IMR-90 (cell line): ENCODE data around the gene ROR2. TPM values are rescaled to one million over a fixed set of nuclear protein-coding genes. Genes with fewer than 3 reads are reported as not detected.

Source experiments
- ATAC-seq: fragments of 200-7000 bp; cut with Tn5 transposase; 2 replicates; pipeline ENCODE4 v1.9.1; 2020; ENCODE audit warnings: low read depth, mild to moderate bottlenecking, moderate library complexity
- BruUV-seq: library from RNA; stranded (reverse); fragments of 400-500 nt; replicated peaks from 2 replicates; lab custom pipeline; 2021; lab: Mats Ljungman, UMichigan
- CTCF ChIA-PET: fragments of 300-600 bp; formaldehyde crosslinking; extraction: SDS; loops from one replicate; lab custom pipeline; 2021; ENCODE audit warnings: antibody characterized with exemption; lab: Yijun Ruan, JAX
- POLR2A ChIA-PET: fragments of 300-600 bp; sonication (Branson Sonifier 250); formaldehyde crosslinking; loops from one replicate; lab custom pipeline; 2022; ENCODE audit warnings: antibody characterized with exemption; ENCODE audit not compliant: unreplicated experiment; lab: Charles Lee
- DNase-seq: peaks from one replicate; pipeline ENCODE4 v3.0.0; 2013
- H2AFZ ChIP-seq: replicated peaks from 2 replicates; pipeline ENCODE3; 2013; ENCODE audit warnings: low read length, mild to moderate bottlenecking; ENCODE audit not compliant: poor library complexity
- H2AK5ac ChIP-seq: 2 replicates; pipeline ENCODE4 v1.6.1; 2013; ENCODE audit warnings: low read depth, low read length, inconsistent platforms
- H2AK9ac ChIP-seq: replicated peaks from 2 replicates; pipeline ENCODE3; 2013; ENCODE audit warnings: mild to moderate bottlenecking, low read depth, low read length, moderate library complexity; ENCODE audit not compliant: poor library complexity
- H2BK120ac ChIP-seq: 2 replicates; pipeline ENCODE4 v1.6.1; 2013; ENCODE audit warnings: low read depth, low read length, inconsistent platforms
- H2BK15ac ChIP-seq: 3 replicates; pipeline ENCODE4 v1.6.1; 2013; ENCODE audit warnings: low read depth, low read length, inconsistent platforms
- H2BK20ac ChIP-seq: 2 replicates; pipeline ENCODE4 v1.6.1; 2013; ENCODE audit warnings: low read depth, mild to moderate bottlenecking, inconsistent platforms, low read length, moderate library complexity
- H2BK5ac ChIP-seq: 2 replicates; pipeline ENCODE4 v1.6.1; 2013; ENCODE audit warnings: mild to moderate bottlenecking, low read depth, low read length, inconsistent platforms; ENCODE audit not compliant: poor library complexity, severe bottlenecking
- H3K14ac ChIP-seq: replicated peaks from 2 replicates; pipeline ENCODE4 v1.6.1; 2013; ENCODE audit warnings: low read depth, low read length, inconsistent platforms
- H3K18ac ChIP-seq: 2 replicates; pipeline ENCODE4 v1.6.1; 2013; ENCODE audit warnings: low read depth, low read length, control low read depth
- H3K23ac ChIP-seq: 2 replicates; pipeline ENCODE4 v1.6.1; 2013; ENCODE audit warnings: low read depth, low read length, inconsistent platforms
- H3K27ac ChIP-seq: 2 replicates; pipeline ENCODE4 v1.5.1; 2013; ENCODE audit warnings: mild to moderate bottlenecking, control low read depth, low read length; ENCODE audit not compliant: insufficient read depth
- H3K27me3 ChIP-seq: 2 replicates; pipeline ENCODE4 v1.6.1; 2013; ENCODE audit warnings: low read length; ENCODE audit not compliant: control insufficient read depth, insufficient read depth
- H3K36me3 ChIP-seq: 2 replicates; pipeline ENCODE4 v1.6.1; 2013; ENCODE audit warnings: low read length, mixed read lengths; ENCODE audit not compliant: control insufficient read depth, insufficient read depth
- H3K4ac ChIP-seq: 2 replicates; pipeline ENCODE4 v1.6.1; 2013; ENCODE audit warnings: low read depth, low read length, inconsistent platforms
- H3K4me1 ChIP-seq: 2 replicates; pipeline ENCODE4 v1.6.1; 2013; ENCODE audit warnings: low read length, mixed read lengths; ENCODE audit not compliant: control insufficient read depth, insufficient read depth
- H3K4me2 ChIP-seq: 2 replicates; pipeline ENCODE4 v1.6.1; 2013; ENCODE audit warnings: low read depth, mild to moderate bottlenecking, control low read depth, low read length, moderate library complexity
- H3K4me3 ChIP-seq: 2 replicates; pipeline ENCODE4 v1.5.1; 2013; ENCODE audit warnings: low read depth, mild to moderate bottlenecking, control low read depth, low read length, moderate library complexity; ENCODE audit not compliant: insufficient read depth
- H3K56ac ChIP-seq: 2 replicates; pipeline ENCODE4 v1.6.1; 2013; ENCODE audit warnings: low read length, inconsistent platforms; ENCODE audit not compliant: insufficient read depth; ENCODE audit errors: extremely low read depth
- H3K79me1 ChIP-seq, 2 experiments: 2 replicates each; pipeline ENCODE4 v1.6.1; 2013; ENCODE audit warnings: low read length in 2 of 2, inconsistent platforms in 1 of 2, low read depth in 1 of 2
- H3K9ac ChIP-seq: 2 replicates; pipeline ENCODE4 v1.6.1; 2013; ENCODE audit warnings: low read depth, low read length, control low read depth
- H3K9me1 ChIP-seq: 2 replicates; pipeline ENCODE4 v1.6.1; 2013; ENCODE audit warnings: low read length, inconsistent platforms; ENCODE audit not compliant: insufficient read depth
- H3K9me3 ChIP-seq: 2 replicates; pipeline ENCODE4 v1.6.1; 2013; ENCODE audit warnings: low read length; ENCODE audit not compliant: control insufficient read depth, insufficient read depth
- H4K20me1 ChIP-seq: 2 replicates; pipeline ENCODE4 v1.6.1; 2013; ENCODE audit warnings: low read length, inconsistent platforms; ENCODE audit not compliant: insufficient read depth
- H4K5ac ChIP-seq: 2 replicates; pipeline ENCODE4 v1.6.1; 2013; ENCODE audit warnings: mild to moderate bottlenecking, low read depth, low read length, control low read depth
- H4K8ac ChIP-seq, 2 experiments: 2 replicates each; pipeline ENCODE4 v1.6.1; 2013; ENCODE audit warnings: low read depth in 2 of 2, low read length in 2 of 2, control low read depth in 1 of 2, inconsistent platforms in 1 of 2
- H4K91ac ChIP-seq: 2 replicates; pipeline ENCODE4 v1.6.1; 2013; ENCODE audit warnings: low read depth, low read length, inconsistent platforms; ENCODE audit not compliant: insufficient read depth
- FOS ChIP-seq: fragments of 150-350 bp; IDR thresholded peaks from 2 replicates; pipeline ENCODE4 v1.6.1; 2016; ENCODE audit warnings: low read depth, low read length
- MAZ ChIP-seq: IDR thresholded peaks from 2 replicates; pipeline ENCODE4 v1.6.1; 2012; ENCODE audit warnings: low read depth, mild to moderate bottlenecking, low read length, improper control_type of control experiment, moderate library complexity, borderline replicate concordance
- SMC3 ChIP-seq: fragments of 150-350 bp; IDR thresholded peaks from 2 replicates; pipeline ENCODE4 v1.6.1; 2016; ENCODE audit warnings: low read depth, mild to moderate bottlenecking, antibody characterized with exemption, low read length, moderate library complexity
- WGBS, 2 experiments: methylation state at CpG; one replicate each; pipeline versions ENCODE4 v1.1.5 to v1.1.7; 2013; ENCODE audit warnings: missing lambda C conversion rate in 2 of 2; ENCODE audit not compliant: insufficient read length in 1 of 2; ENCODE audit errors: extremely low coverage in 2 of 2; 5-methylcytosine and 5-hydroxymethylcytosine counted together
- dilution Hi-C: fragments of 300-500 bp; cut with HindIII; formaldehyde crosslinking; loops from one replicate; pipeline ENCODE4 v1.14.3; 2018; ENCODE audit warnings: low sequenced_read_pairs; ENCODE audit not compliant: unreplicated experiment
- in situ Hi-C: fragments of 300-500 bp; cut with MboI; formaldehyde crosslinking; loops from 3 replicates; pipeline ENCODE4 v1.14.3; 2019; ENCODE audit warnings: low sequenced_read_pairs, inconsistent platforms, mixed read lengths
- intact Hi-C: fragments of 100-400 bp; cut with micrococcal nuclease; formaldehyde crosslinking; loops from 2 replicates; pipeline ENCODE4 v1.10.0; 2022
- polyA plus RNA-seq, 3 experiments: library from polyadenylated mRNA; depleted of rRNA; stranded (reverse); fragments of >200 nt; gene quantifications; 2 replicates each; pipeline ENCODE4 v1.2.3, GENCODE V29; 2012; ENCODE audit warnings: low replicate concordance in 1 of 3
- total RNA-seq: library from RNA; depleted of rRNA; stranded (reverse); fragments of >200 nt; gene quantifications from 2 replicates; pipeline ENCODE4 v1.2.3, GENCODE V29; 2012
- TF ChIP-seq, protein P1 (sequence below): fragments of 150-350 bp; IDR thresholded peaks from 2 replicates; pipeline ENCODE4 v1.6.1; 2016; ENCODE audit warnings: low read depth, mild to moderate bottlenecking, low read length, moderate library complexity, borderline replicate concordance
- TF ChIP-seq, protein P2 (sequence below): conservative IDR thresholded peaks from 2 replicates; pipeline ENCODE4 v1.5.1; 2012; ENCODE audit warnings: mild to moderate bottlenecking, low read depth, low read length, improper control_type of control experiment

ROR2 gene
- total and polyA plus RNA-seq, 2 of the 4 experiments (the other 2 are of a cell fraction): 2.3 to 4.8 TPM

DNA sequence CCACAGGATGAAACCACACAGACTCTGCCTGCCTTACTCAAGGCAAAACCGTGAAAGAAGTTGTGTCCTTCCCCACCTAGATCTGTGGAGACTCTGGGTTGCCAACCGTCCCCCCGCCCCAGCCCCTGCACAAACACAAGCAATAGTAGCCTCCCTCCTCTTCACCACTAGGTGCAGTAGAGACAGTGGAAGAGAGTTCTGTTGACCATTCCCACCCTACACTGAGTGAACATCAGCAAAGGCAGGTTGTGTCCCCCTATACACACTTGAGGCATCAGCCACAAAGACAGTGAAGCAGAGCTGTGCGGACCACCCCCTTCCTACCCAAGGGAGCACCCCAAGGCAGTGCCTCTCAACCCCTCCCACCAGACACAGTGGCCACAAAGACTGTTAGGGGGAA is 302.7 kb downstream of the ROR2 start:
- ChIA-PET POLR2A (no interaction called here), CTCF (no interaction called here)
- no peak overlapping the region for H2BK20ac ChIP-seq
- H3K4me3 ChIP-seq: no peak overlapping the region
- H2BK5ac ChIP-seq: no peak overlapping the region
- H3K27me3 ChIP-seq: peaks cover 6% of the 10 kb centered on the region
- H3K9me3 ChIP-seq: no peaks in the 10 kb centered on the region
- H2BK120ac ChIP-seq: no peak overlapping the region
- H3K27ac ChIP-seq: no peak overlapping the region
- peaks cover 2% of the 10 kb centered on the region; the same call in 1 of the 2 replicates for H3K4me1 ChIP-seq
- no peak for DNase-seq
- H3K9ac ChIP-seq: no peak overlapping the region
- H3K23ac ChIP-seq: no peak overlapping the region
- dilution Hi-C loops (no loop called here), in situ Hi-C loops (no loop called here), intact Hi-C loops (loop anchor here (5.0 kb wide), 1 partner anchor 625 kb away; no protein-coding TSS in a partner anchor)
- H4K91ac ChIP-seq: no peak overlapping the region
- H3K56ac ChIP-seq: no peak overlapping the region
- no peaks in the 10 kb centered on the region for H3K36me3 ChIP-seq
- no peak overlapping the region for H2BK15ac ChIP-seq
- TF ChIP-seq, protein P1, sequence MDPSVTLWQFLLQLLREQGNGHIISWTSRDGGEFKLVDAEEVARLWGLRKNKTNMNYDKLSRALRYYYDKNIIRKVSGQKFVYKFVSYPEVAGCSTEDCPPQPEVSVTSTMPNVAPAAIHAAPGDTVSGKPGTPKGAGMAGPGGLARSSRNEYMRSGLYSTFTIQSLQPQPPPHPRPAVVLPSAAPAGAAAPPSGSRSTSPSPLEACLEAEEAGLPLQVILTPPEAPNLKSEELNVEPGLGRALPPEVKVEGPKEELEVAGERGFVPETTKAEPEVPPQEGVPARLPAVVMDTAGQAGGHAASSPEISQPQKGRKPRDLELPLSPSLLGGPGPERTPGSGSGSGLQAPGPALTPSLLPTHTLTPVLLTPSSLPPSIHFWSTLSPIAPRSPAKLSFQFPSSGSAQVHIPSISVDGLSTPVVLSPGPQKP: no peak
- TF ChIP-seq, protein P2, sequence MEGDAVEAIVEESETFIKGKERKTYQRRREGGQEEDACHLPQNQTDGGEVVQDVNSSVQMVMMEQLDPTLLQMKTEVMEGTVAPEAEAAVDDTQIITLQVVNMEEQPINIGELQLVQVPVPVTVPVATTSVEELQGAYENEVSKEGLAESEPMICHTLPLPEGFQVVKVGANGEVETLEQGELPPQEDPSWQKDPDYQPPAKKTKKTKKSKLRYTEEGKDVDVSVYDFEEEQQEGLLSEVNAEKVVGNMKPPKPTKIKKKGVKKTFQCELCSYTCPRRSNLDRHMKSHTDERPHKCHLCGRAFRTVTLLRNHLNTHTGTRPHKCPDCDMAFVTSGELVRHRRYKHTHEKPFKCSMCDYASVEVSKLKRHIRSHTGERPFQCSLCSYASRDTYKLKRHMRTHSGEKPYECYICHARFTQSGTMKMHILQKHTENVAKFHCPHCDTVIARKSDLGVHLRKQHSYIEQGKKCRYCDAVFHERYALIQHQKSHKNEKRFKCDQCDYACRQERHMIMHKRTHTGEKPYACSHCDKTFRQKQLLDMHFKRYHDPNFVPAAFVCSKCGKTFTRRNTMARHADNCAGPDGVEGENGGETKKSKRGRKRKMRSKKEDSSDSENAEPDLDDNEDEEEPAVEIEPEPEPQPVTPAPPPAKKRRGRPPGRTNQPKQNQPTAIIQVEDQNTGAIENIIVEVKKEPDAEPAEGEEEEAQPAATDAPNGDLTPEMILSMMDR: no peak
- TF ChIP-seq FOS (no peak), MAZ (no peak), SMC3 (no peak)
- H4K20me1 ChIP-seq: no peaks in the 10 kb centered on the region
- H2AK5ac ChIP-seq: no peak overlapping the region
- no peak overlapping the region for H3K18ac ChIP-seq
- WGBS, 2 experiments: no CpG with 5 or more reads among the region's 4 CpGs
- H3K14ac ChIP-seq: no peak overlapping the region
- H4K5ac ChIP-seq: no peak overlapping the region
- 0 out of 2 replicates have a peak, but pooled peaks cover 5% of the 10 kb centered on the region for H3K9me1 ChIP-seq
- H3K79me1 ChIP-seq: no peaks in the 10 kb centered on the region
- no peak for ATAC-seq
- no TSS peak for BruUV-seq
- no peak overlapping the region for H2AK9ac ChIP-seq
- no peak overlapping the region for H4K8ac ChIP-seq
- no peak overlapping the region for H3K4me2 ChIP-seq
- no peak overlapping the region for H2AFZ ChIP-seq
- no peak overlapping the region for H3K4ac ChIP-seq
